ENCODE data around the gene CRYL1. TPM values are rescaled to one million over a fixed set of nuclear protein-coding genes. Genes with fewer than 3 reads are reported as not detected.

The CRYL1 gene
- total and polyA plus RNA-seq, 9 of the 15 experiments (the other 6 are each of a cell fraction or from before 2014, with no cell fraction given): 1.0 to 6.9 (median 2.4) TPM

DNA sequence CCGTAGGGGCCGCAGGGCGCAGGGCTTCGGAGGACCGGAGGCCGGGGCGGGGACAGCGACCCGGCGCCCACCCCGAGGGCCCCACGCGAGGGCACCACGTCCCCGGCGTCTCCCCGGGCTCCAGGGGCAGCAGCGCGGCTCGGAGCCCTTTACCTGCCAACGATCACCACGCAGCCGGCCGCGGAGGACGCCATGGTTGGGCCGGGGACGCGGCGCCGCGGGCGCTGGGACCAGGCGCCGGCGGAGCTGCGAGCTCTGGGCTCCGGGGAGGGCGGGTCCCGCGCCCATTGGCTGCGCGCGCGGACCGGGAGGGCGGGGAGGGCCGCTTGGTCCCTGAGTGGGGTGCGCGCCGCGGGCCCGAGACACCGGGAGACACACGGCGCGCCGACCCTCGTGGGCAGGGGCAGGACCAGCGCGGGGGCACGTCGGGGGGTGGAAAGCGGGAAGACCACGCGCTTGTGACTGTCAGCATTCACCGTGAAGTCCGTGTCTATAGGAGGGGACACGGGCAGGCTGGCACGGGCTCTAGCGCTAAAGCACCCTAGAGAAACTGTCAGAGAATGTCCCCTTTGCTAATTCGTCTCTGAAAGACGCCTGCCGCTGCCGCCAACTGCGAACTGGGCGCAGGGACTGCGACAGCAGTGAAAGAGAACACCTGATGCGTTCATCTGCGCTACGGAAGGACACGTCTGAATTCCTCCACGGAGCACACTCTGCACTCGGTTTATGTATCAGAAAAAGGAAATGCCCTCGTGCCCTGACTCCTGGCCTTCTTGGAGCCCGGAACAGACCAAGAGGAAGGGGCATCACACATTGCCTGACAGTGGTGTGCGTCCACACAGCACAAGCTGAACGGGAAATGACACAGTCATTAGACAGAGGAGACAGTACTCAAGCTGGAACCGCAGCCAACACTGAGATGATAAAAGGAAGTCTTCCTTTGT is at the start of gene CRYL1 (continued):
- no peak for TF ChIP-seq TRIM25 (IDR thresholded peaks at IDR 0.05; ENCODE audit: borderline replicate concordance)
- TF ChIP-seq NCOA4 (IDR thresholded peaks at IDR 0.05; ENCODE audit: partially characterized antibody): no peak
- TF ChIP-seq, protein P1, sequence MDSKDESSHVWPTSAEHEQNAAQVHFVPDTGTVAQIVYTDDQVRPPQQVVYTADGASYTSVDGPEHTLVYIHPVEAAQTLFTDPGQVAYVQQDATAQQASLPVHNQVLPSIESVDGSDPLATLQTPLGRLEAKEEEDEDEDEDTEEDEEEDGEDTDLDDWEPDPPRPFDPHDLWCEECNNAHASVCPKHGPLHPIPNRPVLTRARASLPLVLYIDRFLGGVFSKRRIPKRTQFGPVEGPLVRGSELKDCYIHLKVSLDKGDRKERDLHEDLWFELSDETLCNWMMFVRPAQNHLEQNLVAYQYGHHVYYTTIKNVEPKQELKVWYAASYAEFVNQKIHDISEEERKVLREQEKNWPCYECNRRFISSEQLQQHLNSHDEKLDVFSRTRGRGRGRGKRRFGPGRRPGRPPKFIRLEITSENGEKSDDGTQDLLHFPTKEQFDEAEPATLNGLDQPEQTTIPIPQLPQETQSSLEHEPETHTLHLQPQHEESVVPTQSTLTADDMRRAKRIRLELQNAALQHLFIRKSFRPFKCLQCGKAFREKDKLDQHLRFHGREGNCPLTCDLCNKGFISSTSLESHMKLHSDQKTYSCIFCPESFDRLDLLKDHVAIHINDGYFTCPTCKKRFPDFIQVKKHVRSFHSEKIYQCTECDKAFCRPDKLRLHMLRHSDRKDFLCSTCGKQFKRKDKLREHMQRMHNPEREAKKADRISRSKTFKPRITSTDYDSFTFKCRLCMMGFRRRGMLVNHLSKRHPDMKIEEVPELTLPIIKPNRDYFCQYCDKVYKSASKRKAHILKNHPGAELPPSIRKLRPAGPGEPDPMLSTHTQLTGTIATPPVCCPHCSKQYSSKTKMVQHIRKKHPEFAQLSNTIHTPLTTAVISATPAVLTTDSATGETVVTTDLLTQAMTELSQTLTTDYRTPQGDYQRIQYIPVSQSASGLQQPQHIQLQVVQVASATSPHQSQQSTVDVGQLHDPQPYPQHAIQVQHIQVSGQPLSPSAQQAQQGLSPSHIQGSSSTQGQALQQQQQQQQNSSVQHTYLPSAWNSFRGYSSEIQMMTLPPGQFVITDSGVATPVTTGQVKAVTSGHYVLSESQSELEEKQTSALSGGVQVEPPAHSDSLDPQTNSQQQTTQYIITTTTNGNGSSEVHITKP (IDR thresholded peaks at IDR 0.05; ENCODE audit: partially characterized antibody): peak; percentile 28
- no peak for TF ChIP-seq ZNF76 (CRISPR knock-in tag; IDR thresholded peaks at IDR 0.05; ENCODE audit: borderline replicate concordance)
- TF ChIP-seq, protein P2, sequence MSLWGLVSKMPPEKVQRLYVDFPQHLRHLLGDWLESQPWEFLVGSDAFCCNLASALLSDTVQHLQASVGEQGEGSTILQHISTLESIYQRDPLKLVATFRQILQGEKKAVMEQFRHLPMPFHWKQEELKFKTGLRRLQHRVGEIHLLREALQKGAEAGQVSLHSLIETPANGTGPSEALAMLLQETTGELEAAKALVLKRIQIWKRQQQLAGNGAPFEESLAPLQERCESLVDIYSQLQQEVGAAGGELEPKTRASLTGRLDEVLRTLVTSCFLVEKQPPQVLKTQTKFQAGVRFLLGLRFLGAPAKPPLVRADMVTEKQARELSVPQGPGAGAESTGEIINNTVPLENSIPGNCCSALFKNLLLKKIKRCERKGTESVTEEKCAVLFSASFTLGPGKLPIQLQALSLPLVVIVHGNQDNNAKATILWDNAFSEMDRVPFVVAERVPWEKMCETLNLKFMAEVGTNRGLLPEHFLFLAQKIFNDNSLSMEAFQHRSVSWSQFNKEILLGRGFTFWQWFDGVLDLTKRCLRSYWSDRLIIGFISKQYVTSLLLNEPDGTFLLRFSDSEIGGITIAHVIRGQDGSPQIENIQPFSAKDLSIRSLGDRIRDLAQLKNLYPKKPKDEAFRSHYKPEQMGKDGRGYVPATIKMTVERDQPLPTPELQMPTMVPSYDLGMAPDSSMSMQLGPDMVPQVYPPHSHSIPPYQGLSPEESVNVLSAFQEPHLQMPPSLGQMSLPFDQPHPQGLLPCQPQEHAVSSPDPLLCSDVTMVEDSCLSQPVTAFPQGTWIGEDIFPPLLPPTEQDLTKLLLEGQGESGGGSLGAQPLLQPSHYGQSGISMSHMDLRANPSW (CRISPR knock-in tag; IDR thresholded peaks at IDR 0.05): no peak
- no peak for TF ChIP-seq NFIC (IDR thresholded peaks at IDR 0.05)
- TF ChIP-seq RCOR1 (IDR thresholded peaks at IDR 0.05; ENCODE audit: borderline replicate concordance in 1 of 2, low read depth in 2 of 2, low read length in 2 of 2): no peak
- peak; percentile 66 to 69 for TF ChIP-seq NRF1 (conservative IDR thresholded peaks at IDR 0.05 in 1 of 2, IDR thresholded peaks at IDR 0.05 in 1 of 2)
- TF ChIP-seq HNRNPLL (IDR thresholded peaks at IDR 0.05; ENCODE audit: low read depth, low read length, poor library complexity, severe bottlenecking): peak; percentile 30
- TF ChIP-seq OTX1 (CRISPR knock-in tag; IDR thresholded peaks at IDR 0.05): no peak
- TF ChIP-seq KLF10 (CRISPR knock-in tag; IDR thresholded peaks at IDR 0.05): no peak
- no peak for TF ChIP-seq HMGXB4 (CRISPR knock-in tag; IDR thresholded peaks at IDR 0.05)
- no peak for TF ChIP-seq ZNF253 (CRISPR knock-in tag; conservative IDR thresholded peaks at IDR 0.05)

Measured in K562 (cell line).